K562 treated with DMSO at 1 percent for 4 hours (cell line): ENCODE results near the gene KCNN4. TPM values are rescaled to one million over a fixed set of nuclear protein-coding genes. Genes with fewer than 3 reads are reported as not detected.

ENCODE experiments used
- total RNA-seq: library from RNA; unstranded; fragments of 300-600 nt; gene quantifications from 2 replicates; pipeline ENCODE4 v1.2.3, GENCODE V29; 2022; ENCODE audit not compliant: insufficient read depth

Gene KCNN4
- total RNA-seq: 7.7 and 16.2 TPM in 2 replicates

GRCh38 chr19:43780706-43781525 lies at the start of gene KCNN4:
Gene KCNN4, minus strand, starts transcription at chr19:43780973. Its CDS starts 112 bp downstream, at chr19:43780861.

GRCh38 chr19:43826787-43827754 lies 46.3 kb upstream of the KCNN4 start, which contains the start of gene ZNF283:
Gene ZNF283, plus strand, starts transcription at chr19:43827321. Its CDS starts 6,184 bp downstream, at chr19:43833505.

GRCh38 chr19:43802216-43802951 lies 21.6 kb upstream of the KCNN4 start, which contains the start of gene LYPD5:
Gene LYPD5, minus strand, starts transcription at chr19:43802447. Its CDS starts 67 bp downstream, at chr19:43802380.

DNA sequence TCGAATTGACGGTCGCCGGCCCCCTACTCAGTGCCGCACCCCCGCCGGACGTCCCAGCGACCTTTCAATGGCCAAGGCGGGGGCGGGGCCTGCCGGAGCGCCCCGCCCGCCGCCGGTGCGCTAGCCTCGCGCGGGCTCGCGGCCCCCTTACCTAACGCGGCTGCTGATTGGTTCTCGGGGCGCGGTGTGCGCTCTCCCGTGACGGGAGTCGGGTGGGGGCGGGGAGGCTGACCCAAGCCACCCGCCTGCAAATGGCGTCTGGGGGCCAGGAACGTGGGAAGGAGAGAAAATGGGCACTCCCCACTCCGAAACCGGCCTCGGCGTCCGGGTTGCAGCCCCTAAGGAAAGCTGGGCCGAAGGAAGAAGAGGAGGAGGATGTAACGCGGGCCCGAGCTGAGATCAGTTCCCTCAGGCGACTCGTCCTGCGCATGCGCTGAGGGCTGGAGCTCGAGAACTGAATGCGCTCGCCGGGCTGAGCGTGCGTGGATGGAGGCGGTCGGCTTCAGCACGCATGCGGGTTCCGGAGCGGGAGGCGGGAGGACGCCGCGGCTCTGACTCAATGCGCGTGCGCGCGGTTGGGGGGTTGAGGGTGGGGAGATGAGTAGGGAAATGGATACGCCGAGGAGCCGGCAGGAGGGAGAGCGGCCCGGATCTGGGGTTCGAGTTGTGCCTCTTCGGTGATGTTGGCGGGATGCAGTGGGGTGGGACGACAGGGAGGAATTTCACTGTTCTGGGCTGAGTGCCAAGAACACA lies 26.1 kb downstream of the KCNN4 start, which contains the start of gene SMG9:
Gene SMG9 (minus strand): TSS at position 460 of the 753 bp plus-strand sequence. CDS start 4,221 bp downstream, outside the sequence.

Other genes with a start within 250 kb of the KCNN4 start
- 0.98 and 1.4 TPM in 2 replicates for gene ZNF575, start 247.8 kb downstream of the KCNN4 start, total RNA-seq
- gene XRCC1, start 205.4 kb downstream of the KCNN4 start, total RNA-seq: 47.9 and 49.2 TPM in 2 replicates
- 4.8 and 6.7 TPM in 2 replicates for gene PINLYP, start 205.2 kb downstream of the KCNN4 start, total RNA-seq
- gene IRGQ, start 184.8 kb downstream of the KCNN4 start, total RNA-seq: 5.4 and 10.9 TPM in 2 replicates
- 6.1 and 6.6 TPM in 2 replicates for gene ZNF576, start 184.4 kb downstream of the KCNN4 start, total RNA-seq
- gene SRRM5, start 168.9 kb downstream of the KCNN4 start, total RNA-seq: 0.67 TPM in 1 of 2 replicates, not detected in the other
- 51.8 and 54.5 TPM in 2 replicates for gene ZNF428, start 161.3 kb downstream of the KCNN4 start, total RNA-seq
- 2.9 and 4.4 TPM in 2 replicates for gene CADM4, start 141.1 kb downstream of the KCNN4 start, total RNA-seq
- 19.7 and 23.4 TPM in 2 replicates for gene PLAUR, start 110.8 kb downstream of the KCNN4 start, total RNA-seq
- gene IRGC, start 64.9 kb downstream of the KCNN4 start, total RNA-seq: not detected in 2 replicates
- gene SMG9, start 26.0 kb downstream of the KCNN4 start, total RNA-seq: 22.3 and 34.0 TPM in 2 replicates
- not detected in 2 replicates for gene LYPD5, start 21.5 kb upstream of the KCNN4 start, total RNA-seq
- 4.4 and 9.7 TPM in 2 replicates for gene ZNF283, start 46.3 kb upstream of the KCNN4 start, total RNA-seq
- gene ZNF404, start 103.0 kb upstream of the KCNN4 start, total RNA-seq: 0.73 and 1.1 TPM in 2 replicates
- gene ZNF45, start 154.3 kb upstream of the KCNN4 start, total RNA-seq: 4.4 and 4.9 TPM in 2 replicates
- gene ZNF221, start 170.3 kb upstream of the KCNN4 start, total RNA-seq: 0.51 TPM in 1 of 2 replicates, not detected in the other
- 1.1 and 7.3 TPM in 2 replicates for gene ZNF155, start 203.2 kb upstream of the KCNN4 start, total RNA-seq
- 1.2 and 1.8 TPM in 2 replicates for gene ZNF230, start 222.0 kb upstream of the KCNN4 start, total RNA-seq
- gene ZNF222, start 244.4 kb upstream of the KCNN4 start, total RNA-seq: 3.5 and 5.5 TPM in 2 replicates